CD4-positive, alpha-beta memory T cell (primary cell): ENCODE results near the gene SCUBE2. TPM values are rescaled to one million over a fixed set of nuclear protein-coding genes. Genes with fewer than 3 reads are reported as not detected.

Experiments
- CTCF ChIA-PET: fragments of 350-600 bp; sonication (Branson Sonifier 250); formaldehyde crosslinking; loops from one replicate; lab custom pipeline; 2021; ENCODE audit warnings: inconsistent platforms; ENCODE audit not compliant: partially characterized antibody; lab: Charles Lee
- POLR2A ChIA-PET: fragments of 350-600 bp; sonication (Branson Sonifier 250); formaldehyde crosslinking; loops from one replicate; lab custom pipeline; 2021; ENCODE audit not compliant: partially characterized antibody; lab: Charles Lee
- DNase-seq, 5 donors: peaks; one replicate each; pipeline versions ENCODE4 v3.0.0 to v3.0.0-alpha.2; 2020 to 2022; ENCODE audit warnings: mixed read lengths in 1 of 5
- H3K27ac ChIP-seq: one replicate; pipeline ENCODE4 v1.7.0; 2013; ENCODE audit warnings: low read depth, low read length
- H3K27me3 ChIP-seq: 2 replicates; pipeline ENCODE4 v1.7.0; 2013; ENCODE audit warnings: mild to moderate bottlenecking, low read length, moderate library complexity; ENCODE audit not compliant: insufficient read depth
- H3K36me3 ChIP-seq: 2 replicates; pipeline ENCODE4 v1.7.0; 2013; ENCODE audit warnings: mild to moderate bottlenecking, low read length, moderate library complexity; ENCODE audit not compliant: insufficient read depth
- H3K4me1 ChIP-seq: 2 replicates; pipeline ENCODE4 v1.7.0; 2013; ENCODE audit warnings: mild to moderate bottlenecking, low read length, moderate library complexity; ENCODE audit not compliant: insufficient read depth
- H3K4me3 ChIP-seq, 2 donors: one replicate each; pipeline ENCODE4 v1.7.0; 2013; ENCODE audit warnings: low read length in 2 of 2, mild to moderate bottlenecking in 1 of 2
- H3K9me3 ChIP-seq, 2 donors: one replicate each; pipeline ENCODE4 v1.7.0; 2013; ENCODE audit warnings: low read length in 2 of 2, control low read depth in 1 of 2; ENCODE audit not compliant: control insufficient read depth in 1 of 2
- H3K27ac Mint-ChIP-seq, 7 donors: one replicate each; pipeline ENCODE4 v1.8.0; 2020 to 2021; ENCODE audit warnings: mixed read lengths in 7 of 7, mild to moderate bottlenecking in 6 of 7, inconsistent platforms in 3 of 7, moderate library complexity in 3 of 7
- H3K27me3 Mint-ChIP-seq, 2 donors: one replicate each; pipeline ENCODE4 v1.8.0; 2020 to 2021; ENCODE audit warnings: mixed read lengths in 2 of 2
- H3K36me3 Mint-ChIP-seq, 2 donors: one replicate each; pipeline ENCODE4 v1.8.0; 2020 to 2021; ENCODE audit warnings: mixed read lengths in 2 of 2, inconsistent platforms in 1 of 2, mild to moderate bottlenecking in 1 of 2
- H3K4me1 Mint-ChIP-seq, 4 donors: one replicate each; pipeline ENCODE4 v1.8.0; 2020 to 2021; ENCODE audit warnings: mixed read lengths in 4 of 4, mild to moderate bottlenecking in 1 of 4
- H3K4me3 Mint-ChIP-seq, 8 donors: one replicate each; pipeline ENCODE4 v1.8.0; 2020 to 2021; ENCODE audit warnings: mixed read lengths in 8 of 8, mild to moderate bottlenecking in 7 of 8, moderate library complexity in 6 of 8, inconsistent platforms in 3 of 8
- H3K9me3 Mint-ChIP-seq, 8 donors: one replicate each; pipeline ENCODE4 v1.8.0; 2020 to 2021; ENCODE audit warnings: mixed read lengths in 8 of 8, mild to moderate bottlenecking in 5 of 8, inconsistent platforms in 3 of 8, moderate library complexity in 1 of 8
- intact Hi-C: fragments of 100-400 bp; cut with micrococcal nuclease; formaldehyde crosslinking; loops from one replicate; pipeline ENCODE4 v1.15.1; 2023
- polyA plus RNA-seq, 2 donors: library from polyadenylated mRNA; unstranded; fragments of 300-500 nt; fragmentation: Illumina TruSeq; gene quantifications; one replicate each; pipeline ENCODE4 v1.2.3, GENCODE V29; 2021
- total RNA-seq, 2 experiments: library from RNA; stranded (reverse); gene quantifications; one replicate each; pipeline ENCODE4 v1.2.3, GENCODE V29; 2021

The SCUBE2 gene
- total and polyA plus RNA-seq, 4 experiments from 2014 or later = 0.64 TPM; not detected in 3

DNA sequence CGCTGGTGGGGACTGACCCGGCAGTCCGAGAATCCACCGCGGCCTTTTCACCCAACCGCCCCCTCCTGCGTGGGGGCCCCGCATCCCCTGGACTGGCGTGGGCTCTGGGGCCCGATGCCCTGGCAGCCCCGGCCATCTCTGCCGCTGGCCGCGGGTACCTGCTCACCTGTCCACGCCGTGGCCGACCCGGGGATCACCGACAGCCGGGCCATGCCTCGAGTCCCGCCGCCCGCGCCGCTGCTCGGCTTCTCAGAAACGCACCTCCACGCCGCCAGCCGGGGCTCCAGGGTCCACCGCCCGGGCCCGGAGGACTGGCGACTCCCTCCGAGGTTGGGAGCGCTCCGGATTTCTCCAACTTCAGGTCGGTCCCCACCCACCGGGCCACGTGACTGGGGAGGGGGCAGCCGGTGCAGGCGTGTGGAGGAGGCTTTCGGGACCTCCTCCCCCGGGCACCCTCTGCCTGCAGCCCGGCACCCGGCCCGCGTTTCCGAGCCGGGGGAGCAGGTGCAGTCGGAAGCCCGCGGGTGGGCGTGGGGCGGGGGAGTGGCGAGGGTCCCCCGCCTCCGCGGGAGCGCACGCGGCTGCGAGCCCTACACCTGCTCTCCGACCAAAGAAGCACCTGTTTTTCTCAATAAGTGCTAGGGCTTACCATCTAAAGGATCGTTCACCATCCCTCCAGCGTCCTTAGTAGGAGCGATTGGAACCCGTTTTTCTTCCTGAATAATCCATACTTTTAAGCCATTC is 87.0 kb downstream of the SCUBE2 start:
- CTCF ChIA-PET = interaction anchor here (1.0 to 3.9 kb wide), 3 partner anchors 9 to 11 kb away, joined by 3 to 39 read pairs (median 7); no protein-coding TSS in a partner anchor
- peak in 2 of 5 donors; percentile 20 to 57 for DNase-seq
- H3K4me1 Mint-ChIP-seq = peaks cover 12 to 28% (median 18%) of the 10 kb centered on the region in 4 donors
- Histone ChIP-seq H3K4me1 (peaks cover 16% of the 10 kb centered on the region), H3K9me3 (no peaks in the 10 kb centered on the region), H3K4me3 (peak overlapping the region in 1 of 2 donors; percentile 41), H3K36me3 (no peaks in the 10 kb centered on the region), H3K27me3 (peaks cover 19% of the 10 kb centered on the region), H3K27ac (no peak overlapping the region)
- peaks cover 0 to 2% (median 0%) of the 10 kb centered on the region in 8 donors for H3K9me3 Mint-ChIP-seq
- peak overlapping the region in 6 of 7 donors; percentile 4 to 77 (median 34) for H3K27ac Mint-ChIP-seq
- H3K36me3 Mint-ChIP-seq = no peaks in the 10 kb centered on the region
- intact Hi-C loops = loop anchor here (1.0 to 5.0 kb wide), 3 partner anchors 40 to 308 kb away; partner anchors contain the start of genes AKIP1, TMEM41B and TMEM9B
- peak overlapping the region; percentile 52 to 81 (median 75) for H3K4me3 Mint-ChIP-seq
- peaks cover 6 to 18% of the 10 kb centered on the region in 2 donors for H3K27me3 Mint-ChIP-seq
- POLR2A ChIA-PET = interaction anchor here (0.7 to 2.9 kb wide), 3 partner anchors 40 to 457 kb away, joined by 3 to 14 read pairs (median 3); partner anchors contain the start of genes TMEM9B and ZNF143

DNA sequence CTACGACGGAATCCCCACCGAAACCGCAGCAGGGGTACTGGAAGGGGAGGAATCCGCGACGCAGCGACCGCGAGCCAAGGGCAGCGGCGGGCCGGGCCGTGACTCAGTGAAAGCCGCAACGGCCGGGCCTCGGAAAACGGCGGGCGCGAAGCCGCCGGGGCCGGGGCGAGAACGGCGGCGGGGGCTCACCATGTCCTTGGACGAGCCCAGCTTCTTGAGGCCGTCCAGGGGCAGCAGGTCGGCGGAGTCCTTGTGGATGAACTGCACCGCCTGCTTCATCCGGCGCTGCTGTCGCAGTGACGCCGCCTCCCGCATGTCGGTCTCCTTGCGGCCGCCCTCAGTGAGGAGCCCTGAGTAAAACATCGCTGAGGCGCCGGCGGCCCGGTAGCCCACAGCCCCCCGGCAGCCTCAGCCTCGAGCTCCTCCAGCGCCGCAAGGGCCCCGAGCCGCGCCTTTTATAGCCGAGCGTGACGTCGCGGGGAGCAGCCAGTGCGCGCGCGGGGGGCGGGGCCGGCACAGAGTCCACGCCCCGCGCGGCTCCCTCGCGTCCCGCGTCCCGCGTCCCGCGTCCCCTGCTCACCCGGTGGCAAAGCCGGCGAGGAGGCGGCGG is 87.7 kb downstream of the SCUBE2 start, which contains the start of gene NRIP3:
Gene NRIP3 (minus strand): TSS at position 429 of the 610 bp plus-strand sequence. CDS start 66 bp downstream, at position 363.
- H3K4me3 Mint-ChIP-seq = peak within 1 kb of the TSS; percentile 79 to 91 (median 86)
- Histone ChIP-seq H3K9me3 (no peaks in the 10 kb centered on the region), H3K27ac (no peak within 1 kb of the TSS), H3K27me3 (peaks cover 19% of the 10 kb centered on the region), H3K36me3 (no peaks in the 10 kb centered on the region), H3K4me3 (peak within 1 kb of the TSS; percentile 30 to 41), H3K4me1 (peaks cover 16% of the 10 kb centered on the region)
- H3K27ac Mint-ChIP-seq = peak within 1 kb of the TSS; percentile 57 to 87 (median 79)
- no peaks in the 10 kb centered on the region for H3K36me3 Mint-ChIP-seq
- peaks cover 0 to 1% (median 0%) of the 10 kb centered on the region in 8 donors for H3K9me3 Mint-ChIP-seq
- POLR2A ChIA-PET = interaction anchor here (0.6 to 2.9 kb wide), 4 partner anchors 12 to 457 kb away, joined by 3 to 14 read pairs (median 3); partner anchors contain the start of genes TMEM9B and ZNF143
- peak; percentile 79 to 88 (median 82) for DNase-seq
- intact Hi-C loops = loop anchor here (1.0 to 5.0 kb wide), 3 partner anchors 39 to 309 kb away; partner anchors contain the start of genes AKIP1, TMEM41B and TMEM9B
- peaks cover 12 to 28% (median 18%) of the 10 kb centered on the region in 4 donors for H3K4me1 Mint-ChIP-seq
- H3K27me3 Mint-ChIP-seq = peaks cover 11 to 22% of the 10 kb centered on the region in 2 donors
- CTCF ChIA-PET = interaction anchor here (1.0 to 1.9 kb wide), 5 partner anchors 10 to 134 kb away, joined by 3 to 7 read pairs (median 5); no protein-coding TSS in a partner anchor

DNA sequence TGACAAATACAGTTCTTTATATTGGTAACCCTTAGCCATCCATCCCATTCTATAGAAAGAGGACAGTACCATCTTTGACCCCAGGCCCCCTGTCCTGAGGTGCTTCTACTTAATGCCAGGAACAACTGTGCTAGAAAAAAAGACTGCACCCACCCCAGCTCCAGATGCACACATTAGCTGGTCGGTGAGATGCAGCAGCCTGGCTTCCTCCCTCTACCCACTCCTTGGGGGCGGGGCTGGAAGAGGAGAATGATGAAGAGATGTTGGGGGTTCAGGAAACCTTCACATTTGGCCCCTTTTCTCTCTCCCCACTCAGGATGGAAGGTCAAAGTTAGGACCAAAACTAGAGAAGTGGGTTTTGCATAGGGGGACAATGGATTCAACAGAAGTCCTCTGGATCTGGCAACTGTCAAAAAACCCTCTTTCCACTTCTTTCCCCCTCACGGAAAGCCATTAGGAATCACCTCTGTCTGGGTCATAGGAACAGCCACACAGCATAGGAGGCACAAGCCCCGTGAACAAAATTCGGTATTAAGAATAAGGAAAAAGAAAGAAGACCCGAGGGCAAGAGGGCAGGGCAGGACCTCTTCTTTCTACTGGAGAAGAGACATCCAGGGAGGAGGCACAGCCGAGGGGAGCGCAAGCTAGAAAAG is 88.4 kb downstream of the SCUBE2 start:
- H3K27me3 Mint-ChIP-seq = peaks cover 14 to 25% of the 10 kb centered on the region in 2 donors
- DNase-seq = no peak
- H3K4me3 ChIP-seq = peak overlapping the region; percentile 30 to 41

DNA sequence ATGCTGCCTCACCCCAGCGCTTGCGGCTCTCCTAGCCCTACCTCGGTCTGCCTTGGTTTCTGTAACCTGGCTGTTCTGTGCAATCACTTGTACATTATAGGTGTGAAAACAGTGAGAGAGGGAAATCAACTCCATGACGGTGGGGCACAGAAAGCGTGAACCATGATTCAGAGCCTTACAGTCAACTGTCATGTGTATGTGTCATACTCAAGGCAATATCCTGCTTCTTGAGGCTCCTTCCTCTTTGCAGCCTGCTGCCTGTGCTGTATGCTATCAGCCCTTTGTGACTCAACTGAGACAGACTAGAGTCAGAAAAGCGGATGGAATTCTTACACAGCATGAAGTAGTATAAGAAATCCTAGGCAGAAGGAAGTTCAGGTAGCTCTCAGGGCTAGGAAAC is 89.7 kb downstream of the SCUBE2 start:
- H3K4me3 ChIP-seq = no peak overlapping the region
- Mint-ChIP-seq H3K36me3 (no peaks in the 10 kb centered on the region), H3K9me3 (peaks cover 0 to 1% (median 0%) of the 10 kb centered on the region in 8 donors), H3K4me3 (peak overlapping the region in 2 of 8 donors; percentile 59 to 79), H3K27me3 (peaks cover 18 to 25% of the 10 kb centered on the region in 2 donors), H3K4me1 (peaks cover 12 to 28% (median 18%) of the 10 kb centered on the region in 4 donors), H3K27ac (peak overlapping the region in 2 of 7 donors; percentile 15 to 39)
- intact Hi-C loops = loop anchor here (5.0 kb wide), 2 partner anchors 89 to 311 kb away; partner anchors contain the start of genes AKIP1 and TMEM41B
- DNase-seq = peak in 1 of 5 donors; percentile 56
- ChIA-PET CTCF (interaction anchor here (1.9 kb wide), 1 partner anchor 136 kb away, joined by 5 read pairs; no protein-coding TSS in a partner anchor), POLR2A (interaction anchor here (2.9 kb wide), 1 partner anchor 38 kb away, joined by 14 read pairs; the partner anchor contains the start of gene TMEM9B)
- H3K27me3 ChIP-seq = peaks cover 19% of the 10 kb centered on the region
- no peaks in the 10 kb centered on the region for H3K9me3 ChIP-seq
- H3K27ac ChIP-seq = no peak overlapping the region
- no peaks in the 10 kb centered on the region for H3K36me3 ChIP-seq
- H3K4me1 ChIP-seq = peaks cover 16% of the 10 kb centered on the region

More for the DNA sequence above, 88.4 kb downstream of the SCUBE2 start:
- H3K4me1 Mint-ChIP-seq = peaks cover 12 to 28% (median 18%) of the 10 kb centered on the region in 4 donors
- POLR2A ChIA-PET = interaction anchor here (0.6 to 2.9 kb wide), 4 partner anchors 13 to 458 kb away, joined by 3 to 14 read pairs (median 3); partner anchors contain the start of genes TMEM9B and ZNF143
- H3K27ac Mint-ChIP-seq = peak overlapping the region; percentile 54 to 87 (median 79)
- Histone ChIP-seq H3K9me3 (no peaks in the 10 kb centered on the region), H3K27ac (no peak overlapping the region), H3K4me1 (peaks cover 16% of the 10 kb centered on the region), H3K36me3 (no peaks in the 10 kb centered on the region), H3K27me3 (peaks cover 19% of the 10 kb centered on the region)
- intact Hi-C loops = loop anchor here (5.0 kb wide), 2 partner anchors 91 to 309 kb away; partner anchors contain the start of genes AKIP1 and TMEM41B
- H3K9me3 Mint-ChIP-seq = peaks cover 0 to 1% (median 0%) of the 10 kb centered on the region in 8 donors
- no peaks in the 10 kb centered on the region for H3K36me3 Mint-ChIP-seq
- CTCF ChIA-PET = interaction anchor here (1.0 to 1.9 kb wide), 6 partner anchors 11 to 134 kb away, joined by 3 to 7 read pairs (median 4); no protein-coding TSS in a partner anchor
- peak overlapping the region; percentile 79 to 91 (median 86) for H3K4me3 Mint-ChIP-seq

DNA sequence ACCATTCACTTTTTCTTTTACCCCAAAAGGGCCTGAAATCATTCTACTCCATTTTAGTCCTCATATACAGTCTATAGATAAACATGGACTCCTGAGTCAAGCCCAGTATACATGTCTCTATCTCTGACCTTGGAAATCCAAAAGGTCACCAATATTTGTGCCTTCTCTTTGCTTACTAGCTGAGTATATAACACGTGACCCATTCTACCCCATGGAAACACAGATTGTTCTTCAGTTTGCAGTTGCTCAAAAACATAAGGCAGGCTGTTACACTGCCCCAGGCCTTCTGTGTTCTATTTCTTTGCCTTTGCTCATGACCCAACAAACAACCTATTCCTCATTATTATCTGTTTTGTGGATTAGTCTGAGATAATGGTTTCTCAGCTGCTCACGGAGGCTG is 93.4 kb downstream of the SCUBE2 start:
- no peaks in the 10 kb centered on the region for H3K36me3 ChIP-seq
- ChIA-PET POLR2A (no interaction called here), CTCF (interaction anchor here (8.4 kb wide), 1 partner anchor 18 kb away, joined by 44 read pairs; no protein-coding TSS in a partner anchor)
- H3K4me3 Mint-ChIP-seq = no peak overlapping the region
- H3K9me3 Mint-ChIP-seq = peaks cover 0 to 1% (median 0%) of the 10 kb centered on the region in 8 donors
- H3K27ac Mint-ChIP-seq = no peak overlapping the region
- H3K27ac ChIP-seq = no peak overlapping the region
- H3K27me3 Mint-ChIP-seq = peaks cover 18 to 21% of the 10 kb centered on the region in 2 donors
- H3K4me3 ChIP-seq = no peak overlapping the region
- H3K9me3 ChIP-seq = no peaks in the 10 kb centered on the region
- peaks cover 19% of the 10 kb centered on the region for H3K27me3 ChIP-seq
- peaks cover 6 to 13% (median 7%) of the 10 kb centered on the region in 4 donors for H3K4me1 Mint-ChIP-seq
- H3K4me1 ChIP-seq = peaks cover 5% of the 10 kb centered on the region
- intact Hi-C loops = no loop called here
- no peak for DNase-seq
- H3K36me3 Mint-ChIP-seq = no peaks in the 10 kb centered on the region

DNA sequence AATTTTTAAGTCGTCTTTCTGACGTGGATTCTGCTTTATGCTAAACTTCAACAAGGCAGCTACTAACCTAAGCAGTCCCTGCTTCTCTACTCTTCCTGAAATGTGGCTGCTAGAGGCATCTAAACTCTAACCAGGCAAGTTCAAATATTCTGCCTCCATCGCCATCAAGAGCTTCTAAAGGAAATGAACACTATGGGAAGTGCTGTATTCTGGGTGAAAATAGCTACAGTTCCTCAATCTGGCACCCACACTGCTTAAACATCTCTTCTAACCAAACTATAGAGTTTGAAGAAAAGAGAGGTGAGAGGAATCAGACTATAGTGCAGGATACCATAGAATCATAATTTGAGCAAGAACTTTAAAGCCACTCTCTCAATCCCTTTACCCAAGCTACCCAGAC is 93.9 kb downstream of the SCUBE2 start:
- no peaks in the 10 kb centered on the region for H3K36me3 ChIP-seq
- intact Hi-C loops = no loop called here
- Mint-ChIP-seq H3K4me3 (no peak overlapping the region), H3K9me3 (peaks cover 0 to 1% (median 0%) of the 10 kb centered on the region in 8 donors), H3K27me3 (peaks cover 18 to 21% of the 10 kb centered on the region in 2 donors), H3K27ac (no peak overlapping the region), H3K4me1 (peaks cover 2 to 9% (median 3%) of the 10 kb centered on the region in 4 donors), H3K36me3 (no peaks in the 10 kb centered on the region)
- no peaks in the 10 kb centered on the region for H3K9me3 ChIP-seq
- H3K4me3 ChIP-seq = no peak overlapping the region
- DNase-seq = no peak
- H3K27me3 ChIP-seq = peaks cover 14% of the 10 kb centered on the region
- no peaks in the 10 kb centered on the region for H3K4me1 ChIP-seq
- ChIA-PET CTCF (interaction anchor here (8.4 kb wide), 1 partner anchor 19 kb away, joined by 44 read pairs; no protein-coding TSS in a partner anchor), POLR2A (no interaction called here)
- no peak overlapping the region for H3K27ac ChIP-seq
